Measurements from ENCODE around the gene SLC7A11.

GRCh38 chr4:138217567-138217966 lies 24.6 kb downstream of the SLC7A11 start:
- TF ChIP-seq CTCF (IDR thresholded peaks at IDR 0.05) = no peak
- TF ChIP-seq POLR2A (IDR thresholded peaks at IDR 0.05) = no peak

Measured in sigmoid colon (tissue), 3 donors.